DOHH2 (cell line): ENCODE results near the gene KIF1B.

Source experiments
- EZH2phosphoT487 ChIP-seq: fragments of 200-600 bp; sonication (generic); IDR thresholded peaks from 2 replicates; pipeline ENCODE4 v1.6.1; 2017; ENCODE audit warnings: borderline replicate concordance, mild to moderate bottlenecking, antibody characterized with exemption, low read length, moderate library complexity, mixed read lengths
- TF ChIP-seq, protein P1 (sequence below): fragments of 200-600 bp; sonication (generic); IDR thresholded peaks from one replicate; pipeline ENCODE4 v1.5.1; 2014; ENCODE audit warnings: antibody characterized with exemption, mild to moderate bottlenecking, low read depth, low read length; ENCODE audit not compliant: poor library complexity, severe bottlenecking

DNA sequence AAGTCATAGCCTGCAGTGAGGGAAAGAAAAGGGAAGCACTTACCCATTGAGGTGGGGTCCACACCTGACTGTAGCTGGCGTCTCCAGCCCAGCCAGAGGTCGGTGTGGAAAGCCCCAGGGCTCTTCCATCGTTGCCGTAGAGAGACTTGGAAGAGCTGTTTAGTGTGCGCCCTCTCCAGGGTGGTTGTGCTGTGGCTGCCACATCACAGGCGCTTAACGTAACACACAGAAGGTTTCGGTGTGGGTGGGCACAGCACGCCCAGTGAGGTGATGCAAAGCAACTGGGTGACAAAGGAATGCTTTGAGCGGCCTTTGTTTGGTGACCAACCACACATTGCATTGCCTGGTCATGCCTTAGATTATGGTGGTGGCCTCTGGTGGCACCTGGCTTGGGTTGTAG, 36.8 kb upstream of the KIF1B start:
- TF ChIP-seq, protein P1, sequence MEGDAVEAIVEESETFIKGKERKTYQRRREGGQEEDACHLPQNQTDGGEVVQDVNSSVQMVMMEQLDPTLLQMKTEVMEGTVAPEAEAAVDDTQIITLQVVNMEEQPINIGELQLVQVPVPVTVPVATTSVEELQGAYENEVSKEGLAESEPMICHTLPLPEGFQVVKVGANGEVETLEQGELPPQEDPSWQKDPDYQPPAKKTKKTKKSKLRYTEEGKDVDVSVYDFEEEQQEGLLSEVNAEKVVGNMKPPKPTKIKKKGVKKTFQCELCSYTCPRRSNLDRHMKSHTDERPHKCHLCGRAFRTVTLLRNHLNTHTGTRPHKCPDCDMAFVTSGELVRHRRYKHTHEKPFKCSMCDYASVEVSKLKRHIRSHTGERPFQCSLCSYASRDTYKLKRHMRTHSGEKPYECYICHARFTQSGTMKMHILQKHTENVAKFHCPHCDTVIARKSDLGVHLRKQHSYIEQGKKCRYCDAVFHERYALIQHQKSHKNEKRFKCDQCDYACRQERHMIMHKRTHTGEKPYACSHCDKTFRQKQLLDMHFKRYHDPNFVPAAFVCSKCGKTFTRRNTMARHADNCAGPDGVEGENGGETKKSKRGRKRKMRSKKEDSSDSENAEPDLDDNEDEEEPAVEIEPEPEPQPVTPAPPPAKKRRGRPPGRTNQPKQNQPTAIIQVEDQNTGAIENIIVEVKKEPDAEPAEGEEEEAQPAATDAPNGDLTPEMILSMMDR, result no peak
- no peak for TF ChIP-seq EZH2phosphoT487
